ENCODE data around the gene PLEKHA6. TPM values are rescaled to one million over a fixed set of nuclear protein-coding genes. Genes with fewer than 3 reads are reported as not detected.
"Not testable (repeated sequence)": the region's sequence is repeated elsewhere in the genome, so short reads cannot be mapped to it uniquely, and the experiment has no call there.

The PLEKHA6 gene
- total RNA-seq, 1 donor from 2014 or later: 0.21 TPM

DNA sequence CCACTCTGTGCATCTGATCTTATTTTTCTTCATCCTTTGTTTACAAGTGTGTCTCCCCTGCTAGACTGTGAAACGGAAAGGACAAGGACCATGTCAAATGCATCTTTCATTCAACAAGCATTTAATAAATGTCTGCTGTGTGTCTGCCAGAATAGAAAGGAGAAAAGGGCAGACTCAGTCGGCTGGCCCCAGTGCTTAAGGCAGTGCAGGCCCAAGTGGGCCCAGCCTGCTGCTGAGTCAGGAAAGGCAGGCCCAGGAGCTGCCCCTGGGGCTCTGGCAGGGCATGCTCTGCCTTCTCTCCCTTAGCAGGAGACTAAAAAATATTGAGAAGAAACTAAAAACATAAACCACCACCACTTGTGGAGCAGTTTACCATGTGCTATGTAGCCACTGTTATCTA lies 38.1 kb downstream of the PLEKHA6 start:
- Mint-ChIP-seq H3K27ac (peak overlapping the region; percentile 35), H3K27me3 (ENCODE audit: insufficient read depth) (peaks cover 6% of the 10 kb centered on the region), H3K4me3 (no peak overlapping the region), H3K36me3 (ENCODE audit: low read depth) (no peaks in the 10 kb centered on the region), H3K4me1 (ENCODE audit: low read depth) (peaks cover 34% of the 10 kb centered on the region), H3K9me3 (no peaks in the 10 kb centered on the region)
- intact Hi-C loops (cut with micrococcal nuclease): no loop called here
- no peak for DNase-seq (ENCODE audit: low spot score)

DNA sequence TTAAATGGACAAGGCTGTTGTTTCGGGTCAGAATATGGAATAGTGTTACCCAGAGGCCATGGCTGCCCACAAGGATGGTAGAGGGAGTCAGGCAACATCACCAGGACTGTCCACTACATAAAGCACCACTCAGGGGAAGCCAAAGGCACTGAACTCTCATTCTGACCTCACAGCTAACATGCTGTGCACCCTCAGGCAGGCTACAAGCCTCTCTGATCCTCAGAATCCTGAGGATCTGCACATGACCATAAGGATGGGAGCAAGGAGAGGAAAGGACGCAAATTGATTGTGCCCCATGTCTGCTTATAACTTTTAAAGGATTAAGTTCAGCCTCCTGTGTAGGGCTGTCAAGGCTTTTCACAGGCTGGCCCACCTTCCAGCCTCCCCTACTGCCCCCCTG lies 38.7 kb downstream of the PLEKHA6 start:
- H3K4me1 Mint-ChIP-seq (ENCODE audit: low read depth): peaks cover 34% of the 10 kb centered on the region
- H3K36me3 Mint-ChIP-seq (ENCODE audit: low read depth): no peaks in the 10 kb centered on the region
- peak overlapping the region; percentile 35 for H3K27ac Mint-ChIP-seq
- H3K4me3 Mint-ChIP-seq: no peak overlapping the region
- intact Hi-C loops (cut with micrococcal nuclease): no loop called here
- no peak for DNase-seq (ENCODE audit: low spot score)
- peaks cover 1% of the 10 kb centered on the region for H3K27me3 Mint-ChIP-seq (ENCODE audit: insufficient read depth)
- H3K9me3 Mint-ChIP-seq: no peaks in the 10 kb centered on the region

DNA sequence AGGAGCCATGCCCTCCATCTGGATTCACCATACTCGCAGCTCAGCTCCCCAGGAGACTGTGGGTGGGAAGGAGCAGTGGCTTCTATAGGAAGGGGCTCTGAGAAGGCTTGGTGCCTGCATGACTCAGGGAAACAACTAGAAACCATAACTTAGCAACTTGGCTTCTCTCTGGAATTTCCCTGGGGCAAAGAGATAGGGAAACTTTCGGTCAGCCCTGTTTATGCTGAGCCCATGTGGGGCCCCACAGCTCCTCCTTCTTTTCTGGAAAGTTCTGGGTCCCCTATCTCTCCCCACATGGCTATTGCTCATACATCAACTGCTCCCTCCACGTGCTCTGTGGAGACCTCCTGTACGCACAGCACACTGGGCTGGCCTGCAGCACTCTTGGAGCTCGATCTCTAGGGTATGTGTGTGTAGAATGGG lies 39.3 kb downstream of the PLEKHA6 start:
- intact Hi-C loops (cut with micrococcal nuclease): no loop called here
- H3K27me3 Mint-ChIP-seq (ENCODE audit: insufficient read depth): no peaks in the 10 kb centered on the region
- DNase-seq (ENCODE audit: low spot score): no peak
- H3K4me3 Mint-ChIP-seq: no peak overlapping the region
- H3K27ac Mint-ChIP-seq: no peak overlapping the region
- H3K36me3 Mint-ChIP-seq (ENCODE audit: low read depth): no peaks in the 10 kb centered on the region
- peaks cover 34% of the 10 kb centered on the region for H3K4me1 Mint-ChIP-seq (ENCODE audit: low read depth)
- H3K9me3 Mint-ChIP-seq: no peaks in the 10 kb centered on the region

DNA sequence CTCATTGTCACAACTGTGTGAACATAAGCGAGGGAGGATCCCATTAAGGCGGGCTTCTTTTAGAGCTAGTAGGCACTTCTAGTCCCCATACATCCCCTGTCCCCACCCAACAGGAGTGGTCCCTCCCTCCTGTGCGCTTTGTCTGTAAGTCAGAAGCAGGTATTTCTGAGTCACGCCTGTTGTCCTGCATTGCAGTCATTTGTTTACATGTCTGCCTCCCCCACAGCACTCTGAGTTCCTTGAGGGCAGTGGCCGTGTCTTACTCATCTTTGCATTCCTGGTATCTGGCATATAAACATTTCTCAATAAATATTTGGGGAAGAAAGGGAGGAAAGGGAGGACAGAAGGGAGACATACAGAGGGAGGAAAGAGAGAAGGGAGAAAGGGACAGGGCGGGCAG lies 40.3 kb downstream of the PLEKHA6 start:
- Mint-ChIP-seq H3K27me3 (ENCODE audit: insufficient read depth) (no peaks in the 10 kb centered on the region), H3K36me3 (ENCODE audit: low read depth) (no peaks in the 10 kb centered on the region), H3K9me3 (no peaks in the 10 kb centered on the region), H3K4me1 (ENCODE audit: low read depth) (peaks cover 32% of the 10 kb centered on the region), H3K4me3 (no peak overlapping the region), H3K27ac (peak overlapping the region; percentile 53)
- intact Hi-C loops (cut with micrococcal nuclease): no loop called here
- DNase-seq (ENCODE audit: low spot score): no peak

DNA sequence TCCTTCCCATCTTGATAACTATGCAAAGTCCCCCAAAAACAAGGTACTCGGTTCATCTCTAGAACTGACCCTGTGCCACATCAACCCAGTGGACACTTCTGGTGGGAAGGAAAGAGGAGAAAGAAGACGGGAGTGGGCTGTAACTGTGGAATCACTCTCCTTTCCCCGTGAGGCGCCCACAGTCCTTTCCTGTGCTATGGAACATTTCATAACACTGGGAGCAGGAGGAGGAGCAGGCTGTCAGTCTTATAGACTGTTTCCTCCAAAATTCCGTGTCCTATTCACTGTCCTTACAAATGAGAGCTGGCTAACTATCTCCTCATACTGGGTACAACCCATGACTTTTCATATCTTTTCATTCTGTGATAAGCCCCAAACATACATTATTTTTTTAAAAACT lies 40.7 kb downstream of the PLEKHA6 start:
- Mint-ChIP-seq H3K27me3 (ENCODE audit: insufficient read depth) (no peaks in the 10 kb centered on the region), H3K9me3 (no peaks in the 10 kb centered on the region), H3K4me1 (ENCODE audit: low read depth) (peaks cover 27% of the 10 kb centered on the region), H3K36me3 (ENCODE audit: low read depth) (no peaks in the 10 kb centered on the region), H3K4me3 (no peak overlapping the region), H3K27ac (no peak overlapping the region)
- intact Hi-C loops (cut with micrococcal nuclease): no loop called here
- DNase-seq (ENCODE audit: low spot score): no peak

DNA sequence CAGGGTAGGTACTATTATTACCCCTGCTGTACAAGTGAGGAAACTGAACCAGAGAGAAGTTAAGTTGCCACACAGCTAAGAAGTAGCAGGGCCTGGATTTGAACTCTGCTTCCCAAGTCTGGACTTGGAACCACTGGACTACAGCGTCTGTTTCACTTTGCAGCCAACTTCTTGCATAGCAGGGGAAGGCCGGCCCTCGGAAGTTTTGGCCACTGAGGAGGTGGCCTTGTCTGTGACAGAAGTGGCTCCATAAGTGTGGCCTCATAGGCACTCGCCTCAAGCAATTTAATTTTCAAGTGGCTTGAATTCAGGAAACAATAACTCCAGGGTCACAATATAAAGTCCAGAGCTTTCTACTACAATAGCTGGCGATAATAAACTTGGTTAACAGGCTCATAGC lies 41.4 kb downstream of the PLEKHA6 start:
- H3K4me3 Mint-ChIP-seq: no peak overlapping the region
- no peaks in the 10 kb centered on the region for H3K36me3 Mint-ChIP-seq (ENCODE audit: low read depth)
- no peak overlapping the region for H3K27ac Mint-ChIP-seq
- peaks cover 20% of the 10 kb centered on the region for H3K4me1 Mint-ChIP-seq (ENCODE audit: low read depth)
- DNase-seq (ENCODE audit: low spot score): no peak
- no peaks in the 10 kb centered on the region for H3K27me3 Mint-ChIP-seq (ENCODE audit: insufficient read depth)
- intact Hi-C loops (cut with micrococcal nuclease): no loop called here
- no peaks in the 10 kb centered on the region for H3K9me3 Mint-ChIP-seq

DNA sequence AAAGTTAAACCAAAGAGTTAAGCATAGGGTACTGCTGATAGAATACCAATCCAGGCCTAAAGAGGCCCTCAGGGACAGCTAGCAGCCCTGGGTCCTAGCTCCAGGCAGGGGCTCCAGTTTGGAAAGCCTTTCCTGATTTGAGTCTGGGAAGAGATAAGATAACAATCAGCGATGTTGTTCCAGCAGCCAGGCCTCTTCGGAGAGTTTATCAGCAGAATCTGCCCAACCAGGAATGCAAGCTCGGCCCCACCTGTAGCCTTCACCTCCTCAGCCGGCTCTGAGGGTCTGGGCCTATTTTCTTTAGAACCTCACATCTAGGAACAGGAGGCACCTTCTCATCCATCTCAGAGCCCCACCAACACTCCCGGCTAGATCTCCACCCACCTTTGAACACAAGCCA lies 42.6 kb downstream of the PLEKHA6 start:
- H3K9me3 Mint-ChIP-seq: no peaks in the 10 kb centered on the region
- peaks cover 17% of the 10 kb centered on the region for H3K4me1 Mint-ChIP-seq (ENCODE audit: low read depth)
- DNase-seq (ENCODE audit: low spot score): no peak
- H3K27ac Mint-ChIP-seq: no peak overlapping the region
- intact Hi-C loops (cut with micrococcal nuclease): no loop called here
- H3K36me3 Mint-ChIP-seq (ENCODE audit: low read depth): no peaks in the 10 kb centered on the region
- H3K4me3 Mint-ChIP-seq: no peak overlapping the region
- H3K27me3 Mint-ChIP-seq (ENCODE audit: insufficient read depth): no peaks in the 10 kb centered on the region

DNA sequence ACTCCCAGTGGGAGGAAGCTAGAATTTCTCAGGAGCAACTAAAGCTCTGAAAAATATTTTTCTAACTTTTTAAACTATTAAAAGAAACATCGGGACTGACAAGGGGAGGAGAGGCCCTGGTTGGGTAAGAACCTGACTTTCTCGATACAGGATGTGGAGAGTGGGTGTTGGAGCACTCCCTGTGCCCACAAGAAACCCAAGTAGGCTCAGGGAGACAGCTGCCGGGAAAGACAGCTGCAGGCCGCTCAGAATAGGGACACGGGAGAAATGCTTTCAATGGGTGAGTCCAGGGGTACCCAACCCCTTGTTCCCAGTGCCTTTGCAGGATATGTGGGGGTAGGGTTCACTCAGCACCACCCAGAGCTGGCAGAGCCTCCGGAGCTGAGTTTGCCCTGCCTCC lies 43.6 kb downstream of the PLEKHA6 start:
- no peak for DNase-seq (ENCODE audit: low spot score)

DNA sequence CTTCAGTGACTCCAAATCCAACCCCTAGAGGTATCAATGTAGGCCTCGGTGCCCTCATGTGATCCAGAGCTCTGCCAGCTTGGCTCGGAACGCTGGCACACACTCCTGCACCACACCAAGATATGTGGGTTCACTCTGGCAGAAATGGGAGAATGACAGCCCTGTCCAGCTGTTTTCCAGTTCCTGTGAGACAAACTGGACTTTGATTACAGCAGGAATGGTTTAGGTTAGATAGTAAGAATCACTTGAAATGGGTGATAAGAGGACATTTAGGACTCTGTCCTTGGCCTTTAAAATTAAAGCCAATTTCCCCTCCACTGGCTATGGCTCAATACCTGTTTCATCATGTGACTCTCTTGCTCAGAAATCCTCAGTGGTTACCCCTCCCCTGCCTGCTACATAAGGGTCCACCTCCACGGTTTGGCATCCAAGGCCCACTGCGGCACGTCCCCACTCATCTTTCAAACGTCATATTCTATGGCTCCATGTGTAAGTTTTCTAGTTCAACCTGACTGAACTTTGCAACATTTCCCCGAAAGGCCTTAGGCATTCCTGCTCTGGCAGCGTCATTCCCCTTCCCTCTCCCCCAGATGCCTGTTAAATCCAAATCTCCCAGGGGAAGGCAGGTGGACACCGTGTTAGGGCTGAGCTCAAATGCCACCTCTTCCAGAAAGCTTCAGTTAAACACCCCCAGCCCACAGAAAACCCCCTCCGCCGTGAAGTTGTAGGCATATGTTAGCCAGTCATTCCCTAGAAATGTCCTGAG lies 44.7 kb downstream of the PLEKHA6 start:
- Mint-ChIP-seq H3K4me3 (no peak overlapping the region), H3K27ac (no peak overlapping the region), H3K27me3 (ENCODE audit: insufficient read depth) (no peaks in the 10 kb centered on the region), H3K4me1 (ENCODE audit: low read depth) (peaks cover 8% of the 10 kb centered on the region), H3K9me3 (no peaks in the 10 kb centered on the region), H3K36me3 (ENCODE audit: low read depth) (no peaks in the 10 kb centered on the region)
- intact Hi-C loops (cut with micrococcal nuclease): no loop called here
- DNase-seq (ENCODE audit: low spot score): no peak

More for the DNA sequence above, 43.6 kb downstream of the PLEKHA6 start:
- no peaks in the 10 kb centered on the region for H3K27me3 Mint-ChIP-seq (ENCODE audit: insufficient read depth)
- no peak overlapping the region for H3K4me3 Mint-ChIP-seq
- no peaks in the 10 kb centered on the region for H3K36me3 Mint-ChIP-seq (ENCODE audit: low read depth)
- no peaks in the 10 kb centered on the region for H3K9me3 Mint-ChIP-seq
- intact Hi-C loops (cut with micrococcal nuclease): no loop called here
- H3K4me1 Mint-ChIP-seq (ENCODE audit: low read depth): peaks cover 17% of the 10 kb centered on the region
- H3K27ac Mint-ChIP-seq: no peak overlapping the region

DNA sequence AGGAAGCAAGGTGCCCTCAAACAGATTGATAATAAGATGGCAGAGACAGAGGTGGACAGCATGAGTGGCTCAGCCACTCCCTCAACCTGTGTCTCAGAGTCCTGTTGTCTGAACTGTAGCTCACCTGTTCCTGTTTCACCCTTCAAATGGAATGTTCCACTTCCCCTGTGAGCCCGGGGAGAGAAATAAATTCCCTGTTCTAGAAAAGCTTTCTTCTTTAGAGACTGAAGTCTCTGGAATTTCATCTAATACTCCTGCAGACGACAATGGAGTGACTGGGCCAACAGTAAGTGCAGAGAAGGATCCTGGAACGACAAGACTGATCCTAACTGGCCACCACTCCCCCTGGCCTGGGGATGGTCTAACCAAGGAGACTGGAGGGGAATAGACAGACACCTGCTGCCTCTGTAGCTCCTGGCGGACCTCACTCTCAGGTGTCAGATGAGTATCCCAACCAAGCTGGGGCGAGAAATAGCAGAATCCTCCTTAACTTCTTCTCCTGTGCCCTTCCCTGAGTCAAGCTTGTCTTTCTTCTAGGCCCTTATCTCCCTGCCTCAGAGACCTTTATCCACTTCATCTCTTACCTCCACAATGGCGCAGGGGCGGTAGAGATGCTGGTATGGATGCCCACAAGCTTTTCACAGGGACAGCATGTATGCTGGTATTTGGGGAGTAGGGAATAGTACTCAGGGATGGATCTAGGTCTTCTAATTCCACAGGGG lies 45.4 kb downstream of the PLEKHA6 start:
- intact Hi-C loops (cut with micrococcal nuclease): no loop called here
- no peaks in the 10 kb centered on the region for H3K36me3 Mint-ChIP-seq (ENCODE audit: low read depth)

DNA sequence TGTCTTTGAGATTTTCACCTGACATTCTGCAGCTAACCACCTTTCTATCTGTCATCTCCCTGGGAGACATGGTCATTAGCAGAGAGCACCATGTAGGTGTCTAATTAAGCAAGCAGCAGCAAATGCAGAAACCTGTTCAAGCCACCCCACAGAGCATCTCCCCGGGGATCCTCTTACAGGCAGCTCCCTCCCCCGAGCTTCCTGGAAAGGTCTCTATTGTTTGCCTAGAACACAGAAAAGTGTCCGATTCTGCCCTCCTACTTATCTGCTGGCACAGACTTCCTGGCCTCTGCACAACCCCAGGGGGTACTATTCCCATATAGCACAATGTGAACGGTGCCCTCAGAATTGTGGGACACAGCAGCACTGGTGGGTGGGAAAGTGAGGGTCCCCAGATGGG lies 46.1 kb downstream of the PLEKHA6 start:
- Mint-ChIP-seq H3K9me3 (no peaks in the 10 kb centered on the region), H3K4me3 (no peak overlapping the region), H3K27me3 (ENCODE audit: insufficient read depth) (peaks cover 2% of the 10 kb centered on the region), H3K27ac (no peak overlapping the region), H3K4me1 (ENCODE audit: low read depth) (no peaks in the 10 kb centered on the region), H3K36me3 (ENCODE audit: low read depth) (no peaks in the 10 kb centered on the region)
- no peak for DNase-seq (ENCODE audit: low spot score)
- intact Hi-C loops (cut with micrococcal nuclease): no loop called here

More for the DNA sequence above, 45.4 kb downstream of the PLEKHA6 start:
- no peak for DNase-seq (ENCODE audit: low spot score)
- Mint-ChIP-seq H3K4me1 (ENCODE audit: low read depth) (peaks cover under 1% of the 10 kb centered on the region), H3K27ac (no peak overlapping the region), H3K27me3 (ENCODE audit: insufficient read depth) (no peaks in the 10 kb centered on the region), H3K4me3 (no peak overlapping the region), H3K9me3 (no peaks in the 10 kb centered on the region)

DNA sequence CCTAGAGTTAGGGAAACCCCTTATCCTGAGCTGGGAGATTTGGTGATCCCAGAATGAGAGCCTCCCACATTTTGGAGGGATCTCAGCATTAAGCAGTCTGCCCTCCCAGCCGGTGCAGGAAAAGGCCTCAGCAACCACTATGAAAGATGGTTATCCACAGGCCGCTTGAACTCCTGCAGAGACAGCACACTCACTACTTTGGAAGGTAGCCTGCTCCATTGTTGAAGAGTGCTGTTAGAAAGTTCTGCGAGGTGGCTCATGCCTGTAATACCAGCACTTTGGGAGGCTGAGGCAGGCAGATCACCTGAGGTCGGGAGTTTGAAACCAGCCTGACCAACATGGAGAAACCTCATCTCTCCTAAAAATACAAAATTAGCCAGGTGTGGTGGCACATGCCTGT lies 48.8 kb downstream of the PLEKHA6 start:
- H3K27ac Mint-ChIP-seq; H3K9me3 Mint-ChIP-seq; H3K36me3 Mint-ChIP-seq (ENCODE audit: low read depth); H3K4me3 Mint-ChIP-seq; intact Hi-C loops (cut with micrococcal nuclease); DNase-seq (ENCODE audit: low spot score); H3K4me1 Mint-ChIP-seq (ENCODE audit: low read depth); H3K27me3 Mint-ChIP-seq (ENCODE audit: insufficient read depth): not testable (repeated sequence)

DNA sequence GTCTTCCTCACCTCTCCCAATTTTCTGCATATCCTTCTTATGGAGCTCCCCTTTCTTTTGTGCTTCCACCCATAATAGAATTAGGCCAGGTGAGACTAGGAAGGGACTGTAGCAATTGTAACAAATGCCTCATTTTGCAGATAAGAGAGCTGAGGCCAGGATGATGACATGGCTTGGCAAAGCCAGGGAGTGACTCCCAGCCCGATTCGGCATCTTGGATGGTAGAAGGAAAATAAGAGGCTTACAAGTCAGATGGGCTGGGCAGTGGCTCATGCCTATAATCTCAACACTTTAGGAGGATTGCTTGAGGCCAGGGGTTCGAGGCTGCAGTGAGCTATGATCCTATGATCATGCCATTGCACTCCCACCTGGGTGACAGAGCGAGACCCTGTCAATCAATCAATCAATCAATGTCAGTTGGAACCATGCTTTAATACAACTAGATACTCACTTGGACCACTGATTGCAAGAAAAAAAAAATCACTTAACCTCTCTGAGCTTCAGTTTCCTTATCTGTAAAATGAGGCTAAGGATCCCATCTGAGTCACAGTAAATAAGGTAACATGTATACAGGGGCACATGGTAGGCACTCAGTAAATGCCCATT lies 51.6 kb downstream of the PLEKHA6 start:
- Mint-ChIP-seq H3K4me1 (ENCODE audit: low read depth) (no peaks in the 10 kb centered on the region), H3K4me3 (no peak overlapping the region), H3K9me3 (no peaks in the 10 kb centered on the region), H3K27ac (no peak overlapping the region), H3K27me3 (ENCODE audit: insufficient read depth) (peaks cover 5% of the 10 kb centered on the region), H3K36me3 (ENCODE audit: low read depth) (no peaks in the 10 kb centered on the region)
- no peak for DNase-seq (ENCODE audit: low spot score)
- intact Hi-C loops (cut with micrococcal nuclease): no loop called here
